Natural killer cell (primary cell): ENCODE measurements around the gene KRTAP5-8. TPM values are rescaled to one million over a fixed set of nuclear protein-coding genes. Genes with fewer than 3 reads are reported as not detected.

ENCODE experiments used
- ATAC-seq, 3 donors: fragments of 150-1000 bp in 2 of 3; fragments of 200-7000 bp in 1 of 3; cut with Tn5 transposase; 1 replicate in 1 of 3; 2 replicates in 2 of 3; pipeline ENCODE4 v1.10.0; 2021; ENCODE audit warnings: mild to moderate bottlenecking in 2 of 3, moderate library complexity in 2 of 3
- DNase-seq, 2 donors: peaks; one replicate each; pipeline versions ENCODE4 v3.0.0 to v3.0.0-alpha.2; 2013 to 2021; ENCODE audit warnings: mixed read lengths in 1 of 2
- H3K27ac ChIP-seq: one replicate; pipeline ENCODE4 v1.5.1; 2013; ENCODE audit warnings: mild to moderate bottlenecking, low read length
- H3K27me3 ChIP-seq: one replicate; pipeline ENCODE4 v1.6.1; 2013; ENCODE audit warnings: low read length; ENCODE audit not compliant: control insufficient read depth, insufficient read depth
- H3K36me3 ChIP-seq: one replicate; pipeline ENCODE4 v1.6.1; 2013; ENCODE audit warnings: low read length; ENCODE audit not compliant: control insufficient read depth, insufficient read depth
- H3K4me1 ChIP-seq: one replicate; pipeline ENCODE4 v1.6.1; 2013; ENCODE audit warnings: low read length; ENCODE audit not compliant: control insufficient read depth, insufficient read depth
- H3K4me3 ChIP-seq: one replicate; pipeline ENCODE4 v1.5.1; 2013; ENCODE audit warnings: low read length
- H3K9me3 ChIP-seq: one replicate; pipeline ENCODE4 v1.6.1; 2013; ENCODE audit warnings: low read length; ENCODE audit not compliant: control insufficient read depth, insufficient read depth
- H3K27ac Mint-ChIP-seq, 2 donors: one replicate each; pipeline ENCODE4 v1.8.0; 2022; ENCODE audit warnings: mild to moderate bottlenecking in 2 of 2, mixed read lengths in 2 of 2, moderate library complexity in 1 of 2
- H3K27me3 Mint-ChIP-seq, 2 donors: one replicate each; pipeline ENCODE4 v1.8.0; 2022; ENCODE audit warnings: low read depth in 2 of 2, mixed read lengths in 2 of 2
- H3K36me3 Mint-ChIP-seq: one replicate; pipeline ENCODE4 v1.8.0; 2022; ENCODE audit warnings: mixed read lengths
- H3K4me1 Mint-ChIP-seq, 2 donors: one replicate each; pipeline ENCODE4 v1.8.0; 2022; ENCODE audit warnings: mixed read lengths in 2 of 2
- H3K4me3 Mint-ChIP-seq: one replicate; pipeline ENCODE4 v1.8.0; 2022; ENCODE audit warnings: mild to moderate bottlenecking, moderate library complexity, mixed read lengths
- H3K9me3 Mint-ChIP-seq, 2 donors: one replicate each; pipeline ENCODE4 v1.8.0; 2022; ENCODE audit warnings: mixed read lengths in 2 of 2
- WGBS: methylation state at CpG from one replicate; pipeline ENCODE4 v1.1.7; 2013; ENCODE audit warnings: missing lambda C conversion rate; ENCODE audit not compliant: insufficient coverage; 5-methylcytosine and 5-hydroxymethylcytosine counted together
- intact Hi-C: fragments of 100-400 bp; cut with micrococcal nuclease; formaldehyde crosslinking; loops from one replicate; pipeline ENCODE4 v1.14.2; 2022
- total RNA-seq, 4 donors: library from RNA; stranded (reverse); fragments of 120-200 nt in 1 of 4; gene quantifications; one replicate each; pipeline versions ENCODE4 v1.2.3 to v1.2.4, GENCODE V29; 2013 to 2022
- TF ChIP-seq, protein P1 (sequence below): fragments of 200-600 bp; IDR thresholded peaks from one replicate; pipeline ENCODE4 v1.8.0; 2022; ENCODE audit warnings: antibody characterized with exemption

KRTAP5-8 gene
- total RNA-seq, 3 donors from 2014 or later (not counting 1 experiment from before 2014, with no cell fraction given): not detected

DNA sequence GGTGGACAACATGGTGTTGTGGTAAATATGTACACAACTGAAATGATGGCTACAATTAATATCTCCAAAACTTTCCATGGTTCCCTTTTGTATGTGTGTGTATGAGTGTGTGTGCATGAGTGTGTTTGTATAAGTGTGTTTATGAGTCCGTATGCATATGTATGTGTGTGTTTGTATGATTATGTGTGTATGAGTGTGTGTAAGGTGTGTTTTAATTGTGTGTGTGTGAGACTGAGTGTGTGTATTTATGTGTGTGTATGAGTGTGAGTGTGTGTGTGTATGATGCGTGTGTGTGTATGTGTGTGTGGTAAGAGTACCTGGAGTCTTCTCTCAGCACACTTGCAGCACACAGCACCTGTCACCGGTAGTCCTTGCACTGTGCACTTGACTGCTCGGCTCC is 18.2 kb downstream of the KRTAP5-8 start:
- intact Hi-C loops: no loop called here
- no peak for ATAC-seq

DNA sequence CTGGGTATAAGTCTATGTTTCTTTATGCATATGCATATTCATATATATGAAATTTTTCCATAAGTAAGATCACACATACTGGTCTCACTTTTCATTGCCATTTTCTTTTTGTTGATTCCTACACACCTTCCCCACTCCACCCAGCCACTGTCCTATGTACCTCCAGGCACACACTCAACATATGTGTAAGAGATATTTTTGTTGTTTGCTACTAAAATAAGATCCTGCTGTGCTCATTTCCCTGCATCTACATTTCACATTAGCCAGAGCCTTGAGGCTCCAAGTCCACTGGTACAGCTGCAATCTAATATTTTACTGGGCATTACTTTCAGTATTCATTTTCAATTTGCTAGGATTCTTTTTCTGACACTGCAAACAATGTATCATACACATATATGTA is 19.4 kb downstream of the KRTAP5-8 start:
- no peaks in the 10 kb centered on the region for H3K9me3 ChIP-seq
- no peaks in the 10 kb centered on the region for H3K27me3 ChIP-seq
- no peak overlapping the region for H3K4me3 ChIP-seq
- peaks cover 14 to 16% of the 10 kb centered on the region in 2 donors for H3K27me3 Mint-ChIP-seq
- H3K4me1 Mint-ChIP-seq: no peaks in the 10 kb centered on the region
- DNase-seq (no peak), ATAC-seq (no peak)
- H3K36me3 Mint-ChIP-seq: no peaks in the 10 kb centered on the region
- no peaks in the 10 kb centered on the region for H3K4me1 ChIP-seq
- H3K36me3 ChIP-seq: no peaks in the 10 kb centered on the region
- H3K27ac ChIP-seq: no peak overlapping the region
- H3K27ac Mint-ChIP-seq: no peak overlapping the region
- TF ChIP-seq, protein P1, sequence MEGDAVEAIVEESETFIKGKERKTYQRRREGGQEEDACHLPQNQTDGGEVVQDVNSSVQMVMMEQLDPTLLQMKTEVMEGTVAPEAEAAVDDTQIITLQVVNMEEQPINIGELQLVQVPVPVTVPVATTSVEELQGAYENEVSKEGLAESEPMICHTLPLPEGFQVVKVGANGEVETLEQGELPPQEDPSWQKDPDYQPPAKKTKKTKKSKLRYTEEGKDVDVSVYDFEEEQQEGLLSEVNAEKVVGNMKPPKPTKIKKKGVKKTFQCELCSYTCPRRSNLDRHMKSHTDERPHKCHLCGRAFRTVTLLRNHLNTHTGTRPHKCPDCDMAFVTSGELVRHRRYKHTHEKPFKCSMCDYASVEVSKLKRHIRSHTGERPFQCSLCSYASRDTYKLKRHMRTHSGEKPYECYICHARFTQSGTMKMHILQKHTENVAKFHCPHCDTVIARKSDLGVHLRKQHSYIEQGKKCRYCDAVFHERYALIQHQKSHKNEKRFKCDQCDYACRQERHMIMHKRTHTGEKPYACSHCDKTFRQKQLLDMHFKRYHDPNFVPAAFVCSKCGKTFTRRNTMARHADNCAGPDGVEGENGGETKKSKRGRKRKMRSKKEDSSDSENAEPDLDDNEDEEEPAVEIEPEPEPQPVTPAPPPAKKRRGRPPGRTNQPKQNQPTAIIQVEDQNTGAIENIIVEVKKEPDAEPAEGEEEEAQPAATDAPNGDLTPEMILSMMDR: no peak
- H3K4me3 Mint-ChIP-seq: no peak overlapping the region
- H3K9me3 Mint-ChIP-seq: no peaks in the 10 kb centered on the region
- intact Hi-C loops: no loop called here

More for the DNA sequence above, 18.2 kb downstream of the KRTAP5-8 start:
- DNase-seq: no peak
- H3K36me3 Mint-ChIP-seq: no peaks in the 10 kb centered on the region
- no peak overlapping the region for H3K4me3 ChIP-seq
- no peak overlapping the region for H3K27ac ChIP-seq
- H3K27me3 ChIP-seq: no peaks in the 10 kb centered on the region
- H3K36me3 ChIP-seq: no peaks in the 10 kb centered on the region
- H3K4me1 Mint-ChIP-seq: no peaks in the 10 kb centered on the region
- no peaks in the 10 kb centered on the region for H3K9me3 ChIP-seq
- TF ChIP-seq, protein P1: no peak
- no peaks in the 10 kb centered on the region for H3K4me1 ChIP-seq
- WGBS: 97% methylated on average over 4 of the region's 4 CpGs
- no peak overlapping the region for H3K27ac Mint-ChIP-seq
- H3K9me3 Mint-ChIP-seq: no peaks in the 10 kb centered on the region
- H3K4me3 Mint-ChIP-seq: no peak overlapping the region
- H3K27me3 Mint-ChIP-seq: peaks cover 6 to 9% of the 10 kb centered on the region in 2 donors

DNA sequence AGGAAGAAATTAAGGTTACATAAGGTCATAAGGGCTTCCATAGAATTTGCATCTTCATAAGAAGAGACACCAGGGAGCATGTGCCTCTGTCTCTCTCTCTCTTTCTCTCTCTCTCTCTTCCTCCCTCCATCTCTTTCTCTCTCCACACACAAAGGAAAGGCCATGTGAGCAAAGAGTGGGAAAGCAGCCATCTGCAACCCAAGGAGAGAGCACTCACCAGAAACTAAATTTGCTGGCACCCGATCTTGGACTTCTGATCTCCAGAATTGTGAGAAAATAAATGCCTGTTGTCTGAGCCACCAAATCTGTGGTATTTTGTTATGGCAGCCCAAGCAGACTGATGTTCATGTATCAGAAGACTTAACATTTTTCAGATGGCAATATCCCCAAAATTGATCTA is 21.2 kb downstream of the KRTAP5-8 start:
- no peak overlapping the region for H3K27ac Mint-ChIP-seq
- H3K4me3 ChIP-seq: no peak overlapping the region
- H3K27me3 ChIP-seq: peaks cover 2% of the 10 kb centered on the region
- TF ChIP-seq, protein P1: no peak
- 88% methylated on average over 1 of the region's 1 CpG for WGBS
- ATAC-seq (no peak), DNase-seq (no peak)
- H3K36me3 Mint-ChIP-seq: no peaks in the 10 kb centered on the region
- H3K27ac ChIP-seq: no peak overlapping the region
- no peaks in the 10 kb centered on the region for H3K4me1 ChIP-seq
- no peaks in the 10 kb centered on the region for H3K9me3 Mint-ChIP-seq
- H3K4me1 Mint-ChIP-seq: no peaks in the 10 kb centered on the region
- H3K9me3 ChIP-seq: no peaks in the 10 kb centered on the region
- H3K27me3 Mint-ChIP-seq: peaks cover 28 to 31% of the 10 kb centered on the region in 2 donors
- H3K36me3 ChIP-seq: no peaks in the 10 kb centered on the region
- H3K4me3 Mint-ChIP-seq: no peak overlapping the region
- intact Hi-C loops: no loop called here

DNA sequence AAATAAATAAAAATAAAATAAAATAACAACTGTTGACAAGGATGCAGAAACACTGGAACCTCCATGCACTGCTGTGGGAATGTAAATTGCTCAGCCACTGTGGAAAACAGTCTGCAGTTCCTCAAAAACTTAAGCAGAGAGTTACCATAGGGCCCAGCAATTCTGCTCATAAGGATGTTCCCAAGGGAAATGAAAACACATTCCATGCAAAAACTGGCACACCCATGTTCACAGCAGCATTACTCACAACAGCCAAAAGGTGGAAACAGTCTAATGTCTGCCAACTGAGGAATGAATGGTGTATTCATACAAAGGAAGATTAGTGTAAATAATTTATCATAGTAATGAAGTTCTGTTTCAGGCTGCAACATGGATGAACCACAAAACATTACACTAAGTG is 24.3 kb downstream of the KRTAP5-8 start:
- no peak for ATAC-seq
- Mint-ChIP-seq H3K4me3 (no peak overlapping the region), H3K36me3 (no peaks in the 10 kb centered on the region), H3K27ac (no peak overlapping the region), H3K9me3 (no peaks in the 10 kb centered on the region), H3K27me3 (peaks cover 35 to 50% of the 10 kb centered on the region in 2 donors), H3K4me1 (no peaks in the 10 kb centered on the region)
- Histone ChIP-seq H3K4me1 (no peaks in the 10 kb centered on the region), H3K27me3 (peaks cover 2% of the 10 kb centered on the region), H3K4me3 (no peak overlapping the region), H3K27ac (no peak overlapping the region), H3K36me3 (no peaks in the 10 kb centered on the region), H3K9me3 (no peaks in the 10 kb centered on the region)
- TF ChIP-seq, protein P1: no peak
- DNase-seq: no peak
- intact Hi-C loops: no loop called here
